SK-N-SH (cell line): Measurements from ENCODE around the gene DPAGT1. TPM values are rescaled to one million over a fixed set of nuclear protein-coding genes. Genes with fewer than 3 reads are reported as not detected.

Experiments
- CTCF ChIA-PET: fragments of 300-600, 350-600 bp; formaldehyde crosslinking; extraction: SDS; loops from one replicate; lab custom pipeline; 2021; lab: Yijun Ruan, JAX
- POLR2A ChIA-PET: fragments of 350-600 bp; sonication (Branson Sonifier 250); formaldehyde crosslinking; extraction: SDS; loops from one replicate; lab custom pipeline; 2020; ENCODE audit warnings: antibody characterized with exemption, inconsistent platforms; lab: Yijun Ruan, JAX
- DNase-seq: peaks from one replicate; pipeline ENCODE4 v3.0.0; 2012
- H2AFZ ChIP-seq: fragments of 200-600 bp; sonication (generic); 2 replicates; pipeline ENCODE4 v1.8.1; 2016; ENCODE audit warnings: antibody characterized with exemption, mild to moderate bottlenecking, low read depth
- H3F3A ChIP-seq: fragments of 200-600 bp; sonication (generic); replicated peaks from 2 replicates; pipeline ENCODE3; 2016; ENCODE audit warnings: antibody characterized with exemption, mild to moderate bottlenecking; ENCODE audit not compliant: insufficient read depth
- H3K27ac ChIP-seq, 2 experiments: fragments of 200-500 bp in 1 of 2; fragments of 200-600 bp in 1 of 2; sonication (Bioruptor generic) in 1 of 2; sonication (generic), shearing (Covaris generic) in 1 of 2; 2 replicates each; pipeline versions ENCODE4 v1.5.1 to v1.6.1; 2014 to 2016; ENCODE audit warnings: low read depth in 2 of 2, inconsistent platforms in 1 of 2, low read length in 1 of 2, mild to moderate bottlenecking in 1 of 2, mixed read lengths in 1 of 2
- H3K27me3 ChIP-seq: fragments of 200-600 bp; sonication (generic), shearing (Covaris generic); 2 replicates; pipeline ENCODE4 v1.6.1; 2016; ENCODE audit warnings: mixed run types; ENCODE audit not compliant: insufficient read depth
- H3K36me3 ChIP-seq, 2 experiments: fragments of 200-500 bp in 1 of 2; fragments of 200-600 bp in 1 of 2; sonication (Bioruptor generic) in 1 of 2; sonication (generic) in 1 of 2; replicated peaks in 1 of 2; 2 replicates each; pipeline versions ENCODE3 to v1.5.1; 2014 to 2016; ENCODE audit warnings: low read length in 1 of 2, mild to moderate bottlenecking in 1 of 2; ENCODE audit not compliant: insufficient read depth in 2 of 2, control insufficient read depth in 1 of 2
- H3K4me1 ChIP-seq, 2 experiments: fragments of 200-500 bp in 1 of 2; fragments of 200-600 bp in 1 of 2; sonication (Bioruptor generic) in 1 of 2; sonication (generic), shearing (Covaris generic) in 1 of 2; 2 replicates each; pipeline versions ENCODE4 v1.5.1 to v1.6.1; 2014 to 2016; ENCODE audit warnings: low read depth in 1 of 2, low read length in 1 of 2, mixed run types in 1 of 2; ENCODE audit not compliant: insufficient read depth in 2 of 2, control insufficient read depth in 1 of 2
- H3K4me2 ChIP-seq: fragments of 200-600 bp; sonication (generic), shearing (Covaris generic); 2 replicates; pipeline ENCODE4 v1.6.1; 2017; ENCODE audit warnings: mixed run types
- H3K4me3 ChIP-seq, 2 experiments: fragments of 200-500 bp in 1 of 2; fragments of 200-600 bp in 1 of 2; sonication (Bioruptor generic) in 1 of 2; sonication (generic), shearing (Covaris generic) in 1 of 2; 2 replicates each; pipeline versions ENCODE4 v1.5.1 to v1.8.1; 2014 to 2016; ENCODE audit warnings: low read depth in 2 of 2, inconsistent platforms in 1 of 2, low read length in 1 of 2, mild to moderate bottlenecking in 1 of 2, mixed read lengths in 1 of 2, moderate library complexity in 1 of 2
- H3K79me2 ChIP-seq: fragments of 200-600 bp; sonication (generic); 2 replicates; pipeline ENCODE4 v1.8.1; 2017; ENCODE audit warnings: mild to moderate bottlenecking; ENCODE audit not compliant: insufficient read depth
- H3K9ac ChIP-seq: fragments of 200-600 bp; sonication (generic); 2 replicates; pipeline ENCODE4 v1.6.1; 2017; ENCODE audit warnings: mixed run types
- H3K9me2 ChIP-seq: fragments of 200-600 bp; sonication (generic); 2 replicates; pipeline ENCODE4 v1.6.1; 2017; ENCODE audit warnings: mixed run types
- H3K9me3 ChIP-seq: fragments of 200-600 bp; sonication (generic); 2 replicates; pipeline ENCODE4 v1.6.1; 2017; ENCODE audit warnings: mixed run types, mild to moderate bottlenecking, moderate library complexity
- H4K20me1 ChIP-seq: fragments of 200-600 bp; sonication (generic); 2 replicates; pipeline ENCODE4 v1.6.1; 2017; ENCODE audit warnings: mild to moderate bottlenecking, mixed run types; ENCODE audit not compliant: insufficient read depth
- EZH2phosphoT487 ChIP-seq: fragments of 200-600 bp; sonication (generic); IDR thresholded peaks from 2 replicates; pipeline ENCODE4 v1.6.1; 2017; ENCODE audit warnings: low read depth, mixed run types, mild to moderate bottlenecking, antibody characterized with exemption, moderate library complexity, borderline replicate concordance
- FOXM1 ChIP-seq: IDR thresholded peaks from 2 replicates; pipeline ENCODE4 v1.4.0; 2012; ENCODE audit warnings: low read depth, mild to moderate bottlenecking
- GATA2 ChIP-seq: sonication (generic); formaldehyde crosslinking; IDR thresholded peaks from 2 replicates; pipeline ENCODE4 v1.5.0; 2020; ENCODE audit warnings: mild to moderate bottlenecking, missing genetic modification reagents
- MXI1 ChIP-seq: IDR thresholded peaks from 2 replicates; pipeline ENCODE4 v1.6.1; 2012; ENCODE audit warnings: mild to moderate bottlenecking, low read depth, low read length, improper control_type of control experiment
- NFIC ChIP-seq: IDR thresholded peaks from 2 replicates; pipeline ENCODE4 v1.4.0; 2012; ENCODE audit warnings: borderline replicate concordance
- POLR2AphosphoS5 ChIP-seq: IDR thresholded peaks from 2 replicates; pipeline ENCODE4 v1.6.1; 2012; ENCODE audit warnings: low read depth, low read length
- USF1 ChIP-seq: IDR thresholded peaks from 2 replicates; pipeline ENCODE4 v1.4.0; 2012; ENCODE audit warnings: low read depth, borderline replicate concordance
- YY1 ChIP-seq: IDR thresholded peaks from 2 replicates; pipeline ENCODE4 v1.4.0; 2012; ENCODE audit warnings: low read depth, mild to moderate bottlenecking
- WGBS: methylation state at CpG from one replicate; pipeline ENCODE4 v1.1.6; 2017; ENCODE audit warnings: low lambda C conversion rate; 5-methylcytosine and 5-hydroxymethylcytosine counted together
- polyA plus RNA-seq, 3 experiments: library from polyadenylated mRNA; depleted of rRNA; stranded (reverse); fragments of >200 nt; gene quantifications; 2 replicates each; pipeline ENCODE4 v1.2.3, GENCODE V29; 2012

The DPAGT1 gene
- polyA plus RNA-seq, 1 of the 3 experiments (the other 2 are of a cell fraction) = 99.5 TPM

GRCh38 chr11:119093942-119094815 lies 7.5 kb downstream of the DPAGT1 start:
- peak overlapping the region; percentile 89 for H3K9ac ChIP-seq
- peak; percentile 15; the same call in 1 of the 2 replicates for TF ChIP-seq GATA2 (CRISPR knock-in tag)
- 0 out of 2 replicates have a peak, but pooled peaks have one; percentile 18 for TF ChIP-seq YY1
- no peak for TF ChIP-seq FOXM1
- peak; percentile 59 for TF ChIP-seq POLR2AphosphoS5
- TF ChIP-seq NFIC = no peak
- no peak for TF ChIP-seq USF1
- H3F3A ChIP-seq = peaks cover 46% of the 10 kb centered on the region
- H3K4me2 ChIP-seq = peak overlapping the region; percentile 98
- H3K27me3 ChIP-seq = no peaks in the 10 kb centered on the region
- H3K79me2 ChIP-seq = peaks cover 49% of the 10 kb centered on the region
- peaks cover 31% of the 10 kb centered on the region for H4K20me1 ChIP-seq
- H2AFZ ChIP-seq = no peak overlapping the region
- ChIA-PET CTCF (interaction anchor here (0.6 to 3.4 kb wide), 25 partner anchors 8 to 571 kb away, joined by 3 to 20 read pairs (median 3); partner anchors contain the start of genes C2CD2L, NLRX1, SLC37A4 and UPK2), POLR2A (interaction anchor here (0.6 to 2.6 kb wide), 13 partner anchors 8 to 432 kb away, joined by 3 to 31 read pairs (median 5); partner anchors contain the start of genes C1QTNF5, C2CD2L, HINFP and HMBS)
- H3K4me1 ChIP-seq = peaks cover 21 to 22% of the 10 kb centered on the region in 2 experiments; a peak in 2 of 4 replicates
- peak overlapping the region; percentile 72 to 89 for H3K27ac ChIP-seq
- DNase-seq = peak; percentile 40
- peak overlapping the region; percentile 84 to 87 for H3K4me3 ChIP-seq
- peaks cover 47 to 57% of the 10 kb centered on the region in 2 experiments for H3K36me3 ChIP-seq
- no peaks in the 10 kb centered on the region for H3K9me2 ChIP-seq
- no peaks in the 10 kb centered on the region for H3K9me3 ChIP-seq
- under 1% methylated on average over 19 of the region's 81 CpGs for WGBS

- peaks cover 45 to 55% of the 10 kb centered on the region in 2 experiments for H3K36me3 ChIP-seq
- peak overlapping the region; percentile 98 for H3K4me2 ChIP-seq
- H3F3A ChIP-seq = peaks cover 46% of the 10 kb centered on the region
- H3K9me3 ChIP-seq = no peaks in the 10 kb centered on the region
- H3K4me1 ChIP-seq = peaks cover 21 to 22% of the 10 kb centered on the region in 2 experiments; a peak in 2 of 4 replicates
- H3K9me2 ChIP-seq = no peaks in the 10 kb centered on the region
- TF ChIP-seq YY1 = no peak
- TF ChIP-seq EZH2phosphoT487 = no peak
- no peak for TF ChIP-seq MXI1
- peaks cover 31% of the 10 kb centered on the region for H4K20me1 ChIP-seq
- no peak overlapping the region; the same call in 1 of the 2 replicates for H2AFZ ChIP-seq
- WGBS = 26% methylated on average over 12 of the region's 12 CpGs
- H3K9ac ChIP-seq = peak overlapping the region; percentile 89
- ChIA-PET CTCF (interaction anchor here (0.6 to 3.4 kb wide), 15 partner anchors 7 to 570 kb away, joined by 3 to 20 read pairs (median 5); partner anchors contain the start of genes NLRX1, SLC37A4 and VPS11), POLR2A (interaction anchor here (0.8 to 2.6 kb wide), 4 partner anchors 13 to 248 kb away, joined by 3 to 17 read pairs (median 6); partner anchors contain the start of genes C1QTNF5, C2CD2L and HYOU1)
- H3K79me2 ChIP-seq = peaks cover 41% of the 10 kb centered on the region
- H3K4me3 ChIP-seq = peak overlapping the region; percentile 84 to 87
- no peaks in the 10 kb centered on the region for H3K27me3 ChIP-seq
- no peak for DNase-seq
- peak overlapping the region; percentile 72 to 89 for H3K27ac ChIP-seq
Observed at GRCh38 chr11:119092880-119093842, 8.5 kb downstream of the DPAGT1 start.
